Stimulated activated naive CD8-positive, alpha-beta T cell treated with anti-CD3 and anti-CD28 coated beads, Interleukin-15, Interleukin-2, amounts not matched to agents 100 ng/mL and 50 ng/mL, for 24 hours (primary cell): Measurements from ENCODE around the gene CDC42EP3.

ENCODE experiments used
- H3K27ac Mint-ChIP-seq: one replicate; pipeline ENCODE4 v1.8.0; 2021; ENCODE audit warnings: mild to moderate bottlenecking, mixed read lengths
- H3K27me3 Mint-ChIP-seq: one replicate; pipeline ENCODE4 v1.8.0; 2021; ENCODE audit warnings: mixed read lengths
- H3K36me3 Mint-ChIP-seq: one replicate; pipeline ENCODE4 v1.8.0; 2021; ENCODE audit warnings: low read depth, mixed read lengths
- H3K4me1 Mint-ChIP-seq: one replicate; pipeline ENCODE4 v1.8.0; 2021; ENCODE audit warnings: low read depth, mixed read lengths
- H3K4me3 Mint-ChIP-seq: one replicate; pipeline ENCODE4 v1.8.0; 2021; ENCODE audit warnings: mild to moderate bottlenecking, mixed read lengths
- H3K9me3 Mint-ChIP-seq: one replicate; pipeline ENCODE4 v1.8.0; 2021; ENCODE audit warnings: mixed read lengths

Gene CDC42EP3

GRCh38 chr2:37671009-37671815, at the start of gene CDC42EP3:
Gene CDC42EP3, minus strand, starts transcription at chr2:37671642. Its CDS starts 25,055 bp downstream, at chr2:37646587.
- H3K4me1 Mint-ChIP-seq = peaks cover 62% of the 10 kb centered on the region
- H3K9me3 Mint-ChIP-seq = no peaks in the 10 kb centered on the region
- H3K4me3 Mint-ChIP-seq = peak within 1 kb of the TSS; percentile 91
- peak within 1 kb of the TSS; percentile 95 for H3K27ac Mint-ChIP-seq
- H3K36me3 Mint-ChIP-seq = peaks cover 23% of the 10 kb centered on the region
- H3K27me3 Mint-ChIP-seq = no peaks in the 10 kb centered on the region

GRCh38 chr2:37721201-37721560, 49.7 kb upstream of the CDC42EP3 start:
- H3K4me3 Mint-ChIP-seq = no peak overlapping the region
- peaks cover 11% of the 10 kb centered on the region for H3K9me3 Mint-ChIP-seq
- H3K36me3 Mint-ChIP-seq = no peaks in the 10 kb centered on the region
- H3K27ac Mint-ChIP-seq = no peak overlapping the region
- peaks cover 5% of the 10 kb centered on the region for H3K4me1 Mint-ChIP-seq
- H3K27me3 Mint-ChIP-seq = peaks cover 4% of the 10 kb centered on the region

- peaks cover 5% of the 10 kb centered on the region for H3K4me1 Mint-ChIP-seq
- peaks cover 4% of the 10 kb centered on the region for H3K27me3 Mint-ChIP-seq
- H3K9me3 Mint-ChIP-seq = peaks cover 16% of the 10 kb centered on the region
- no peak overlapping the region for H3K4me3 Mint-ChIP-seq
- H3K27ac Mint-ChIP-seq = no peak overlapping the region
- H3K36me3 Mint-ChIP-seq = no peaks in the 10 kb centered on the region
Measured at GRCh38 chr2:37720533-37721200, 49.2 kb upstream of the CDC42EP3 start.

GRCh38 chr2:37718515-37719161, 47.2 kb upstream of the CDC42EP3 start:
- H3K4me3 Mint-ChIP-seq = no peak overlapping the region
- H3K27ac Mint-ChIP-seq = no peak overlapping the region
- H3K9me3 Mint-ChIP-seq = peaks cover 22% of the 10 kb centered on the region
- peaks cover 5% of the 10 kb centered on the region for H3K36me3 Mint-ChIP-seq
- peaks cover 14% of the 10 kb centered on the region for H3K4me1 Mint-ChIP-seq
- peaks cover 4% of the 10 kb centered on the region for H3K27me3 Mint-ChIP-seq

GRCh38 chr2:37713258-37713700, 41.8 kb upstream of the CDC42EP3 start:
- no peak overlapping the region for H3K4me3 Mint-ChIP-seq

GRCh38 chr2:37711831-37712230, 40.4 kb upstream of the CDC42EP3 start:
- H3K4me1 Mint-ChIP-seq = peaks cover 50% of the 10 kb centered on the region
- no peak overlapping the region for H3K27ac Mint-ChIP-seq
- peaks cover 18% of the 10 kb centered on the region for H3K9me3 Mint-ChIP-seq
- H3K4me3 Mint-ChIP-seq = no peak overlapping the region
- H3K36me3 Mint-ChIP-seq = peaks cover 5% of the 10 kb centered on the region
- no peaks in the 10 kb centered on the region for H3K27me3 Mint-ChIP-seq

More at GRCh38 chr2:37713258-37713700, 41.8 kb upstream of the CDC42EP3 start:
- Mint-ChIP-seq H3K36me3 (peaks cover 5% of the 10 kb centered on the region), H3K9me3 (peaks cover 18% of the 10 kb centered on the region), H3K27ac (peak overlapping the region; percentile 78), H3K27me3 (no peaks in the 10 kb centered on the region), H3K4me1 (peaks cover 39% of the 10 kb centered on the region)

GRCh38 chr2:37711308-37711731, 39.9 kb upstream of the CDC42EP3 start:
- Mint-ChIP-seq H3K9me3 (peaks cover 16% of the 10 kb centered on the region), H3K27ac (no peak overlapping the region), H3K4me1 (peaks cover 55% of the 10 kb centered on the region), H3K4me3 (no peak overlapping the region), H3K36me3 (peaks cover 5% of the 10 kb centered on the region), H3K27me3 (no peaks in the 10 kb centered on the region)

GRCh38 chr2:37709111-37709510, 37.7 kb upstream of the CDC42EP3 start:
- peaks cover 54% of the 10 kb centered on the region for H3K4me1 Mint-ChIP-seq

GRCh38 chr2:37708146-37708545, 36.7 kb upstream of the CDC42EP3 start:
- H3K27ac Mint-ChIP-seq = no peak overlapping the region
- H3K27me3 Mint-ChIP-seq = no peaks in the 10 kb centered on the region
- no peaks in the 10 kb centered on the region for H3K36me3 Mint-ChIP-seq
- no peaks in the 10 kb centered on the region for H3K9me3 Mint-ChIP-seq
- H3K4me3 Mint-ChIP-seq = no peak overlapping the region
- peaks cover 45% of the 10 kb centered on the region for H3K4me1 Mint-ChIP-seq

More at GRCh38 chr2:37709111-37709510, 37.7 kb upstream of the CDC42EP3 start:
- H3K9me3 Mint-ChIP-seq = no peaks in the 10 kb centered on the region
- no peaks in the 10 kb centered on the region for H3K27me3 Mint-ChIP-seq
- H3K36me3 Mint-ChIP-seq = no peaks in the 10 kb centered on the region
- H3K4me3 Mint-ChIP-seq = no peak overlapping the region
- H3K27ac Mint-ChIP-seq = no peak overlapping the region

- Mint-ChIP-seq H3K27me3 (no peaks in the 10 kb centered on the region), H3K4me1 (peaks cover 39% of the 10 kb centered on the region), H3K9me3 (no peaks in the 10 kb centered on the region), H3K36me3 (no peaks in the 10 kb centered on the region), H3K4me3 (no peak overlapping the region), H3K27ac (no peak overlapping the region)
Measured at GRCh38 chr2:37707393-37707792, 36.0 kb upstream of the CDC42EP3 start.

GRCh38 chr2:37706334-37707183, 35.1 kb upstream of the CDC42EP3 start:
- Mint-ChIP-seq H3K27me3 (no peaks in the 10 kb centered on the region), H3K27ac (peak overlapping the region; percentile 46), H3K36me3 (no peaks in the 10 kb centered on the region), H3K4me3 (no peak overlapping the region), H3K9me3 (peaks cover 7% of the 10 kb centered on the region), H3K4me1 (peaks cover 31% of the 10 kb centered on the region)

- Mint-ChIP-seq H3K9me3 (peaks cover 12% of the 10 kb centered on the region), H3K27me3 (no peaks in the 10 kb centered on the region), H3K4me3 (no peak overlapping the region), H3K36me3 (no peaks in the 10 kb centered on the region), H3K4me1 (peaks cover 20% of the 10 kb centered on the region), H3K27ac (no peak overlapping the region)
Measured at GRCh38 chr2:37705191-37705590, 33.7 kb upstream of the CDC42EP3 start.

GRCh38 chr2:37698931-37699481, 27.6 kb upstream of the CDC42EP3 start:
- Mint-ChIP-seq H3K4me3 (no peak overlapping the region), H3K36me3 (no peaks in the 10 kb centered on the region), H3K9me3 (peaks cover 17% of the 10 kb centered on the region), H3K27ac (no peak overlapping the region), H3K27me3 (no peaks in the 10 kb centered on the region), H3K4me1 (no peaks in the 10 kb centered on the region)

- H3K27ac Mint-ChIP-seq = no peak overlapping the region
- H3K36me3 Mint-ChIP-seq = no peaks in the 10 kb centered on the region
- no peak overlapping the region for H3K4me3 Mint-ChIP-seq
- no peaks in the 10 kb centered on the region for H3K27me3 Mint-ChIP-seq
- H3K9me3 Mint-ChIP-seq = peaks cover 5% of the 10 kb centered on the region
- H3K4me1 Mint-ChIP-seq = no peaks in the 10 kb centered on the region
Measured at GRCh38 chr2:37695336-37695735, 23.9 kb upstream of the CDC42EP3 start.
